HG03097 (cell line): ENCODE results near the gene UQCRH.
"Not testable (repeated sequence)": the region's sequence is repeated elsewhere in the genome, so short reads cannot be mapped to it uniquely, and the experiment has no call there.

Source experiments
- ATAC-seq: cut with Tn5 transposase; IDR thresholded peaks from one replicate; pipeline ENCODE4 v1.9.1; 2021; ENCODE audit not compliant: unreplicated experiment, low FRiP score

The UQCRH gene

DNA sequence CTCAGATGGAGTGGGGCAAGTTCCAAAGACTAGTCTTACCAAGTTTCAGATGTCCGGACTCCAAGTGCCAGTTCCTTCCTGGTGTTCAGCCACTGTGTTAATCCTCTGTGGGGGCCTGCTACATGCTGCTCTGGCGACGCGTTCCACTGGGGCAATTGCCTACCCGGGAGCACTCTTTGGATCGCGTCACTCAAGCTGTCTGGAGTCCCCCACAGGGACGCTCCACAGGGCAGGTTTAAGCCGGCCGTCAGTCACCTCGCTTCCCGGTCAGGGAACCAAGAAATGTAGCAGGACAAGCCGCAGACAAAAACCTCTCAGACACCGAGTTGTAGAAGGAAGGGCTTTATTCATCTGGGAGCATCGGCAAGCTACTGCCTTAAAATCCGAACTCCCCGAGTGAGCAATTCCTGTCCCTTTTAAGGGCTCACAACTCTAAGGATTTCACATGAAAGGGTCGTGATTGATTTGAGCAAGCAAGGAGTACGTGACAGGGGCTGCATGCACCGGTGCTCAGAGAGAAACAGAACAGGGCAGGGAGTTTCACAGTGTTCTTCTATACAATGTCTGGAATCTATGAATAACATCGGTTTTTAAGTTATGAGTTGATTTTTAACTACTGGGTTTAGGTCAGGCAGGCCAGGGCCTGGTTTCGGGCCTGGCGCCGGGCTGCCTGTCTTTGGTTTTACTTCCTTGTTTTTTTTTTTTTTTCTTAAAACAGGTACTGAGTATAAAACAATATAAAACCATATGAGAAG is 28.5 kb downstream of the UQCRH start:
- not testable (repeated sequence) for ATAC-seq

DNA sequence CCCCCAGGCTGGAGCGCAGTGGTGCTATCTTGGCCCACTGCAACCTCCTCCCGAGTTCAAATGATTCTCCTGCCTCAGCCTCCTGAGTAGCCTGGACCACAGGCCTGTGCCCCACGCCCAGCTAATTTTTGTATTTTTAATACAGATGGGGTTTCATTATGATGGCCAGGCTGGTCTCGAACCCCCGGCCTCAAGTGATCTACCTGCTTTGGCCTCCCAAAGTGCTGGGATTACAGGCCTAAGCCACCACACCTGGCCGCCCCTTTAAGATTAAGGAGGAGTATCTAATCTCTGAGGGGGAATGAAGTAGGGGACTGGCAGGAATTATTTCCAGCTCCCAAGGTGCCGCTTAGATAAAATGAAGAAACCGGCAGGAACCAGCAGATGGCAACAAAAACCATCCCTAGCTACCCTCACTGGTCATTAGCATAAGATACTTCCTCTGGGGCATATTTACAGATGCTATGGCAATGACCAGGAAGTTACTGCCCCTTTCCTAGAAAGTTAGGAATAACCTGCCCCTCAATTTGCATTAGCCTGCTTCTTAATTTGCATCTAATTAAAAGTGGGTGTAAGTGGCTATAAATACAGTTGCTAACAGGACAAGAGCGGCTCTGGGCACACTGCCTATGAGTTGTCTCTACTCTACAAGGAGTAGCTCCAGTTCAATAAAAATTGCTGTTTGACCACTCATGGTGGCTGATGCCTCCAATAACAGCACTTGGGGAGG is 30.0 kb downstream of the UQCRH start:
- ATAC-seq = peak; percentile 41

DNA sequence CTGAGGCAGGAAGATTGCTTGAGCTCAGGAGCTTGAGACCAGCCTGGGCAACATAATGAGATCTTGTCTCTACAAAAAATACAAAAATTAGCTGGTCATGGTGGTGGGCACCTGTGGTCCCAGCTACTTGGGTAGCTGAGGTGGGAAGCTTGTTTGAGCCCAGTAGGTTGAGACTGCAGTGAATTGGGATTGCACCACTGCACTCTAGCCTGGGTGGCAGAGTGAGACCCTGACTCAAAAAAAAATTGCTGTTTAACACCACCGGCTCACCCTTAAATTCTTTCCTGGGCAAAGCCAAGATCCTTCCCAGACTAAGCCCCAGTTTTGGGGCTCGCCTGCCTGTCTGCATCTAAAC is 30.5 kb downstream of the UQCRH start:
- ATAC-seq = no peak

DNA sequence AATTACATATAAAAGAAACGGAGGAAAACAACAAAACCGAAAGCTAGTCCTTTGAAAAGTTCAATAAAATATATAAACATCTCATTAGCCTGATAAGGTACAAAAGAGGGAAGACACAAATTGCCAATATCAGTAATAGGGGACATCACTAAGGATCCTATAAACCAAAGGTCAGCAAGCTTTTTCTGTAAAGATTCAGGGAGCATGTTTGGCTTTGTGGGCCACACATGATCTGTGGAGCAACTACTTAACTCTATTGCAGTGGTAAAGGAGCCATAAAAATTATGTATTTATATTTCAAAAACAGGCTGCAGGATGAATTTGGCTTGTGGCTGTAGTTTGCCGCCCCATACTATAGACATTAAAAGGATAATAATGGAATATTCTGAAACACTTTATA is 31.6 kb downstream of the UQCRH start:
- no peak for ATAC-seq

DNA sequence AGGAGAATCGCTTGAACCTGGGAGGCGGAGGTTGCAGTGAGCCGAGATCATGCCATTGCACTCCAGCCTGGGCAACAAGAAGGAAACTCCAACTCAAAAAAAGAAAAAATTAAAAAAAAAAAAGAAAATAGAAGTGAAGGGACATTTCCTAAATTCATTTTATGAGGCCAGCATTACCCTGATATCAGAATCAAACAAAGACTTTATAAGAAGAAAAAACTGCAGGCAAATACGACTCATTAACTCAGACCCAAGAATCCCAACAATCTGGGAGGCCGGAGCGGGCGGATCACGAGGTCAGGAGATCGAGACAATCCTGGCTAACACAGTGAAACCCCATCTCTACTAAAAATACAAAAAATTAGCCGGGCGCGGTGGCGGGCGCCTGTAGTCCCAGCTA is 33.9 kb downstream of the UQCRH start:
- ATAC-seq = not testable (repeated sequence)

DNA sequence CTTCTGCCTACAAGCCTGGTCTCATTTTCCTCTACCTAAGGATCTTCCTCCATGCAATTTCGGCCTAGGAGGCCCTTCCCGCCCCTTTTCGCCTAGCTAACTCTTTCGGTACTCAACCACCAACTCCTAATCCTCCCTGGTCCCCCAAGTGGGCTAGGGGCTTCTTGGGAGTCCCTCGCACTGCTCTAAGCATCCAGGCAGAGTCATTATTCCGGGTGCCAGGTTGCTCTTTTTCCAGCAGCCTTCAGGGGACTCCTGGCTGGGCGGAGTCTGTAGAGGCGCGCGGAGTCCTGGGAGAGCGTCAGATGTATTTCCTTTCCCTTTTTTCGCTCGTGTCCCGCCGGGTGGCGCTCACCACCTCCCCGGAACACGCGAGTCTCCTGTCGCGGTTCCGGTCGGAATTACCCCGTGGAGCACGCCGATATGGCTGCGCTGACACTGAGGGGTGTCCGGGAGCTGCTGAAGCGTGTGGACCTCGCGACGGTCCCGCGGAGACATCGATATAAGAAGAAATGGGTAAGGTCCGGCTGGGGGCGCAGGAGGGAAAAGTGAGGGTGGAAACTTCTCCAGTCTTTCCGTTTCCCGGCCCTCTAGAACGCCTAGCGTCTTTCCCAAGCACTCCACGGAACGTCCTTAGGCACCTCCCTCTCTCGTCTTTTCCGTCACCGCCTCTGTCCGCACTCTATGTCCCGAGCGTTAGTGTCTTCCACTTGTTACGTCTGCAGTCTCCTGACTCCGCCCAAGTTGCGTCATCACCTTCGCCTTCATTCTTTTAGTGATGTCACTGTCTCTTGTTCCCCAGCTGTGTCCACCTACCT is 37.1 kb downstream of the UQCRH start, which contains the start of gene NSUN4:
Gene NSUN4, plus strand, starts transcription at position 404 of the 818 bp plus-strand sequence. Its CDS starts 20 bp downstream, at position 424.
- ATAC-seq = peak; percentile 77

DNA sequence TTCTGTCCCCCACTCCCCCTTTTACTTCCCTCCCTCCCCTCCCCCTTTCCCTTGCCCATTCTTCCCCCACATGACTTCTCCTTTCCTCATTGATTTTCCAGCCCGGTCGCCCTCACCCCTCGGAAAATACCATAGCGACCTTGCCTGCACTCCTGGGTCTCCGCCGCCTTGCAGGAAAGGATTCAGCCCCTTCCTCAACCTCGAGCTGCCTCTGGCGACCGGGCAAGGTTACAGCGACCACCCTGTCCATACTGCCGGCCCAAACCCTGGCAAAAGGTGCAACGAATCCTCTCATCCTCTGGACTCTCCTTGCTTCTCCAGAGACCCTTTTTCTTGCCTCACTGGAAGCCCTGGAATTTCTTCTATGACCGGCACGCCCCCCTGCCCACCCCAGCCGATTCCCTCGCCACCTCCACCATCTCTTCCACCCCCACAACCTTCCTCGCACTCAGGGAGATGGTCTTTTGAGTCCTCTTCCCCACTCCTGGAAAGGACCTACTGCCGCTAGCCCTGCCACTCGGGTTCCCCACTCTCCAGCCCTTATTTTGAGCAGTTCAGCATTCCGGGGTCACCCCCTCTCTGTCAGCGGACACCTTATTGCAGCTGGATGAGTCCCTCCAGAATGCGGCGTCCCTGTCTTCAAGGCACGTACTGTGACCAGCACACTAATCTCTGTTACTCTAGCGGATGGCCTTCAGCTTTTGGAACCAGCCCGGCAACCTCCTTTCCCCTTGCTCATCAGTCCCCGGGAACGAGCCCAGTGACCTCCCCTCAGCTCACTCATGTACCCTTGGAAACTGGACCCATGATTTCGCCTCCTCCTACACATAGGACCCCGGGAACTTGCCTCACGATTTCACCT is 38.0 kb downstream of the UQCRH start:
- no peak for ATAC-seq

DNA sequence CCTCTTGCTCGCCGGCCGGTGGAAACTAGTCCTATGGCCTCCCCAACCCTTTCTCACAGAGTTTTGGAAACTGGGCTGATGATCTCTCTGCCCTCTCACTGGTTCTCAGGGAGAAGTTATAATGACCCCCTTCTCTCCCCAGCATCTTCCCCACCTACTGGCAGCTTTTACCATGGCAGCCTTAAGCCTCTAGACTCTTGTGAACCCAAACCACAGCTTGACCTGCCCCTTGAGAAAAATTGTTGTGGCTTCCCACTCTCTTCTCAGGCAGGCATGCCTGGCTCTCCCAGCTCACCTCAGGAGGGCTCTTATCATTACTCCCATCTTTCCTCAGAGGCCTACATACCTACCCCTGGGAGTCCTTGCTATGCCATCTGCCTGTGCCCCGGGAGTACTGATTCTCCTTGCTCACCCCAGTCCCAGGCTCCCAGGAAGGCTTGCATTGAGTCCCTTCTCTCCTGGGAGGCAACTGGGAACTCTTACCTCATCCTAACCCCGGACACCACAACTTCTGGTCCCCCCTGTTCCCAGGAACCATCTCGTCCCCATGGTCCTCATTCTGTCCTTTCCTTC is 38.7 kb downstream of the UQCRH start:
- ATAC-seq = no peak

DNA sequence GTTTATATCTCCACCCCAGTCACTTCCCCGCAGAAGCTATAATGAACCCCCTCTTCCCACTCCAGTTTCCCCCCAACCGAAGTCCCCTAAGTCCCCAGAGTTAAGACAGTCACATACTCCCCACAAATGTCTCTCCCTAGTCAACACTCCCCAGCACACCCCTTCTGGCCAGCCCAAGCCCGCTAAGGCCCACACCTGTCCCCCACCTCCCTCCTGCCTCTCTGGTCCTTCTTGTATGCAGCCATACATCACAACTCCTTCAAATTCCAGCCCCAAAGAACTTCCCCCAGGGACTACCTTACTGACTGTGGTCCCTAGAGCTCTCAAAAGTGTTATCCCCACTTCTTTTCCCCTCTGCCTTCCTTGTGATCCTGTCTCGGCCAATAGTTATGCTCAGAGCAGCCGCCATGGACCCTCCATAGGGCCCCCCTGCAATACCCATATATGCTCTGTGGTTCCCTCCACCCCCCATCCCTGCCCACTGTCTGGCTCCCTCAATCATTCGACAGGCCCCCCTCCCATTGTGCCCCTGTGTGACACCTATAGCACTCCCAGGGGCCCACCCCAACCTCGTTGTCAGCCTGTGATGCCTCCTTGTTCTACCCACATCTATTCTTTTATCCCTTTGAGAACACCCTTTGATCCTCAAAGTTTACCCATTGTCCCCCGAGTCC is 39.3 kb downstream of the UQCRH start:
- ATAC-seq = no peak

DNA sequence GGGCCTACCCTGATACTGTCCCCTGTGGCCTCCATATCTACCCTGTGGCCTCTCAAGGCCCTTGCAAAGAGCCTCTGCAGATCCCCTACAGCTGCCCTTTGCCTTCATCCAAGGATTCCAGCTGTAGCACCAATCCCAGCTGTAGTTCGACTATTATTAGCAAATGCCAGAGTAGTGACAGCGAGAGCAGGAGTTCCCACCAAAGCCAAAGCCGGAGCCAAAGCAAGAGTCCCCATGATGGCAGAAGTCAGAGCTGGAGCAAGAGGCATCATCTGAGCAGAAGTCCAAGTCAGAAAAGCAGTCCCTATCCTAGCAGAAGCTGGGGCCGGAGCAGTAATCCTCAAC is 39.8 kb downstream of the UQCRH start:
- ATAC-seq = no peak

DNA sequence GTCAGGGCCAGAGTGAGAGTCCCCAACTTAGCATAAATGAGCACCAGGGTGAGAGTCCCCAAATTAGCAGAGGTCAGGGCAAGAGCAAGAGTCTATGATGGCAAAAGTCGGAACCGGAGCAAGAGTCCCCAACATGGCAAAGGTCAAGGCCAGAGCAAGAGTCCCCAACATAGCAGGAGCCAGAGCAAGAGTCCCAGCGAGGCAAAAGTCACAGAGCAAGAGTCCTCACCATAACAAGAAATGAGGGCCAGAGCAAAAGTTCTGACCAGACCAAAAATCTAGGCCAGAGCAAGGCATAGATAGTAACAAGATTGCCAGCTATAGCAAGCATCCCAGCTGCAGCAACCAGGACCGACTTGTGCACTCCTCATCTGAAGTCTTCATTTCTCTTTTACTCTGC is 40.2 kb downstream of the UQCRH start:
- no peak for ATAC-seq

DNA sequence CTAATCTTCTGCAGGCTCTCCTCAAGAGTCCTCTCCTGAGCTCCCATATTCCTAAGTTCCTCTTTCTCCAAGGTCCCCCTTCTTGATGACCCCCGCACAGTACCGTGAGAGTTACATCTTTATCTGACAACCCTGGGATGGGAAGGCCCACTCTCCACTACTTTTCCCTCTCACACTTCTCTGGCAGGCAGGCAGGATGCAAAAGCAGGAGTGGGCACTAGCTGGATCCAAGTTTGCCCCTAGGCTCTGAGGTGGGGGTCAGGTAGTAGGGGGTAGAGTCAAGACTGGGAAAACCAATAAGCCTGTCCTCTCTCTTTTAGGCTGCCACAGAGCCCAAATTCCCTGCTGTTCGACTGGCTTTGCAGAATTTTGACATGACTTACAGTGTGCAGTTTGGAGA is 41.0 kb downstream of the UQCRH start:
- no peak for ATAC-seq

DNA sequence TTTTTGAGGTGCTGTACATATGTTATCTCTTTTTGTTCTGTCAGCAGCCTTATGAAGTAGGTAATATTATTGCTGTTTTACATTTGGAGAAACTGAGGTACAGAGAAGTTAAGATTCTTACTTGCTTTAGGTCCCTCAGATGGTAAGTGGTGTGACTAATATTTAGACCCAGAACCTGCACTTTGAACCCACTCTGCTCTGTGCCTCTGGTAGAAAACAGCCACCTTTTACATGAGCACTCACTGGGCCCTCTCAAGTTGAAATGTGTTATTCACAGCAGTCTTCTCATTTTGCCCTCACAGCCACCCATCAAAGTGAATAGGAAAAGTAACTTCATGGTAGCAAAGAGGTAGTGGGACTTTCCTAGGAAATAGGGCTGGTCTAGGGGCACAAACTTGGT is 41.8 kb downstream of the UQCRH start:
- no peak for ATAC-seq

DNA sequence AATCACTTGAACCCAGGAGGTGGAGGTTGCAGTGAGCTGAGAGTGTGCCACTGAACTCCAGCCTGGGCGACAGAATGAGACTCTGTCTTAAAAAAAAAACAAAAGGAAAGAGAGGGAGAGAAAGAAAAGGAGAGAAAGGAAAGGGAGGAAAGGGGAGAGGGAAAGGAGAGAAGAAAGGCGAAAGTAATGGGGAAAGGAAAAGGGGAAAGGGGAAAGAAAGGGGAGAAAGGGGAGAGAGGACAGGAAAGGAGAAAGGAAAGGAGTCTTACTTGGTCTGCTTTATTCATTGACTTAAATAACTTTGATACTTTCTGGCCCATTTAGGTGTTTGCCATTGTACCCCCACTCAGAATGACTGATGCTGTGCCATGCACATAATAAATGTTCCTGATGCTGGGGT is 48.9 kb downstream of the UQCRH start:
- no peak for ATAC-seq

DNA sequence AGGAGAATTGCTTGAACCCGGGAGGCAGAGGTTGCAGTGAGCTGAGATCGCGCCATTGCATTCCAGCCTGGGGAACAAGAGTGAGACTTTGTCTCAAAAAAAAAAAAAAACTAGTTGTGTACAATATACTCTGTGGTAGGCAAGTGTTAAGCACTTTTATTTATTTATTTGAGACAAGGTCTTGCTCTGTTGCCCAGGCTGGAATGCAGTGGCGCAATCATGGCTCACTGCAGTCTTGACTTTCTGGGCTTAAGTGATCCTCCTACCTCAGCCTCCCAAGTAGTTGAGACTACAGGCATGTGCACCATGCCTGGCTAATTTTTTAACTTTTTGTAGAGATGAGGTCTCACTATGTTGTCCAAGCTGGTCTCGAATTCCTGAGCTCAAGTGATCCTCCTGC is 52.4 kb downstream of the UQCRH start:
- not testable (repeated sequence) for ATAC-seq

DNA sequence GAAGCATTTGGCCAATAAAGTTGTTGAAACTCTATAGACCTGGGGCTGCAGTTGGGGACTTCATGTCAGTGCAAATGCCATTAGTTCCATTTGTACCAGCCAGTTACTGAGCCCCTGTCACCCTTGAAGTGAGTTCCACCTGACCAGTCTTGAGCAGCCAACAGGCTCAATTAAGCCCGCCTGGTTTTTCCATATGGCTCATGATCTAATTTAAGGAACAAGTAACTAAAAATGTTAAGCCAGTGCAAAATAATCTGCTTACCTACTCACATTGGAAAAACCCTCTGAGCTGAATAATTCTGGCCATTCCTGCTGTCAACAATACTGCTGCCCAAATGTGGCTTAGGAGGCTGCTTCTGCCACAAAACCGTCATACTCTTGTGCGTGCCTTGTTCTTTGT is 58.7 kb downstream of the UQCRH start:
- no peak for ATAC-seq

DNA sequence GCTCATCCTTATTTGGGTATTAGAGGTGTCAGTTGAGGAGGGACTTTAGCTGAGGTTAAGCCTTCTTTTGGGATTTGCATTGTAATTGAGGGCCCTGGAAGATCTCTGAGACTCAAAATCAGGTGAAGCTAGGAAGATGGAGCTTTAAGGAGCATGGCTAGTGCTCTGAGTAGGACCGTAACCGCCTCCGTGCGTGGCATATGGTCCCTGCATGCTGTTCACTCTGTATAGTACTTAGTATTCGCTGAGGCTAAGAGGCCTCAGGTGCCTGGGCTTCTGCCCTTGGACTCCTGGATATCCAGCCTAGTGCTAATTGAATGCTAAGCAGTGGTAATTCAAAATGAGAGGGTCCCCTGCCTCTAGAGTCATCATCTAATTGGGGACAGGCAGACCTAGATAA is 59.6 kb downstream of the UQCRH start:
- no peak for ATAC-seq

DNA sequence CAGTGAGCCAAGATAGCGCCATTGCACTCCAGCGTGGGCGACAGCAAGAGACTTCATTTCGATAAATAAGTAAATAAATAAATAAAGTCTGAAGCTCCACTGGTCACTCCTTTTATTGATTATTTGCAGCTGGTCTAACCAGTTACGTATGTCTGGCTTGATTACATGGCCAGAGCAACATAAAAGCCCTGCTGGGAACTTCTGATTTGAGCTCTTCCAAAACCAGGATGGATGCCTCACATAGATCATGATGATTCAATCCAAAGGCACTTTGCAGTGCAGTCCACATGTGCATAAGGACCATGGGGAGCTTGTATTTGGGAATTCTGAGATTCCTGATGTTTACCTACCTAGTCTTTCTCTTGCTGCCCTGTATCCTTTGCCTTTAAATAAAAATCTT is 61.1 kb downstream of the UQCRH start:
- ATAC-seq = no peak

DNA sequence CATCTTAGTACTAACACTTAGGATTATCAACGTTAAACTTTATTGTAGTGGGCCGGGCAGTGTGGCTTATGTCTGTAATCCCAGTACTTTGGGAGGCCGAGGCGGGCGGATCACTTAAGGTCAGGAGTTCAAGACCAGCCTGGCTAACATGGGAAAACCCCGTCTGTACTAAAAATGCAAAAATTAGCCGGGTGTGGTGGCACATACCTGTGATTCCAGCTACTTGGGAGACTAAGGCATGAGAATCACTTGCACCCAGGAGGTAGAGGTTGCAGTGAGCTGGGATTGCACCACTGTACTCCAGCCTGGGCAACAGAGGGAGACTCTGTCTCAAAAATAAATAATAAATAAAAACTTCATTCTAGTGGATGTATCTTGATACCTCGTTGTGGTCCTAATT is 62.3 kb downstream of the UQCRH start:
- not testable (repeated sequence) for ATAC-seq
